A673 (cell line): Measurements from ENCODE around the gene RTKN2. TPM values are rescaled to one million over a fixed set of nuclear protein-coding genes. Genes with fewer than 3 reads are reported as not detected.

Experiments used
- BruUV-seq: library from RNA; stranded (reverse); fragments of 400-500 nt; replicated peaks from 2 replicates; lab custom pipeline; 2021; lab: Mats Ljungman, UMichigan
- CTCF ChIA-PET: fragments of 300-600 bp; sonication (Branson Sonifier 250); formaldehyde crosslinking; loops from one replicate; lab custom pipeline; 2022; ENCODE audit warnings: antibody characterized with exemption; lab: Charles Lee
- POLR2A ChIA-PET: fragments of 300-600 bp; sonication (Branson Sonifier 250); formaldehyde crosslinking; loops from one replicate; lab custom pipeline; 2022; ENCODE audit warnings: antibody characterized with exemption; ENCODE audit not compliant: low non-redundant PET; lab: Charles Lee
- DNase-seq: peaks from one replicate; pipeline ENCODE4 v3.0.0-alpha.2; 2015; ENCODE audit warnings: low spot score
- H3K27ac ChIP-seq: fragments of 200-600 bp; sonication (generic); 2 replicates; pipeline ENCODE4 v1.5.1; 2016; ENCODE audit warnings: mixed run types, low read depth, mild to moderate bottlenecking, mixed read lengths, antibody characterized with exemption, low read length; ENCODE audit not compliant: poor library complexity, severe bottlenecking
- H3K27me3 ChIP-seq: fragments of 200-600 bp; sonication (generic); replicated peaks from 2 replicates; pipeline ENCODE4 v1.6.1; 2017; ENCODE audit warnings: mixed run types, low read depth, mild to moderate bottlenecking, mixed read lengths, antibody characterized with exemption, low read length; ENCODE audit not compliant: insufficient read depth, poor library complexity
- H3K36me3 ChIP-seq: fragments of 200-600 bp; sonication (generic); 2 replicates; pipeline ENCODE4 v1.6.1; 2016; ENCODE audit warnings: mixed run types, mild to moderate bottlenecking, mixed read lengths, antibody characterized with exemption, low read length; ENCODE audit not compliant: insufficient read depth, poor library complexity, severe bottlenecking
- H3K4me1 ChIP-seq: fragments of 200-600 bp; sonication (generic); 2 replicates; pipeline ENCODE4 v1.6.1; 2017; ENCODE audit warnings: mixed run types, mild to moderate bottlenecking, mixed read lengths, antibody characterized with exemption, low read length; ENCODE audit not compliant: insufficient read depth, poor library complexity, severe bottlenecking
- H3K4me3 ChIP-seq: fragments of 200-600 bp; sonication (generic); 2 replicates; pipeline ENCODE4 v1.5.1; 2016; ENCODE audit warnings: low read depth, mixed run types, mild to moderate bottlenecking, mixed read lengths, low read length; ENCODE audit not compliant: poor library complexity, severe bottlenecking
- H3K9me3 ChIP-seq: fragments of 200-600 bp; sonication (generic); 2 replicates; pipeline ENCODE4 v1.6.1; 2016; ENCODE audit warnings: mixed run types, low read depth, mild to moderate bottlenecking, mixed read lengths, antibody characterized with exemption, low read length; ENCODE audit not compliant: poor library complexity, severe bottlenecking
- CTCF ChIP-seq: fragments of 300-800, 200-600 bp; sonication (generic); conservative IDR thresholded peaks from 2 replicates; pipeline ENCODE4 v1.5.1; 2017; ENCODE audit warnings: low read depth, mild to moderate bottlenecking, antibody characterized with exemption, low read length, moderate library complexity, mixed read lengths
- EZH2 ChIP-seq: fragments of 200-600 bp; sonication (generic); IDR thresholded peaks from 2 replicates; pipeline ENCODE4 v1.6.1; 2017; ENCODE audit warnings: borderline replicate concordance, low read depth, mild to moderate bottlenecking, mixed read lengths, antibody characterized with exemption, low read length; ENCODE audit not compliant: poor library complexity, severe bottlenecking
- intact Hi-C: fragments of 100-400 bp; cut with micrococcal nuclease; formaldehyde crosslinking; loops from one replicate; pipeline ENCODE4 v1.10.0; 2022; ENCODE audit not compliant: unreplicated experiment
- total RNA-seq: library from RNA; stranded (reverse); gene quantifications from 2 replicates; pipeline ENCODE4 v1.2.3, GENCODE V29; 2021

The RTKN2 gene
- total RNA-seq, 1 experiment from 2014 or later: 22.3 TPM

- ChIA-PET POLR2A (no interaction called here), CTCF (interaction anchor here (0.6 kb wide), 1 partner anchor 11 kb away, joined by 3 read pairs; no protein-coding TSS in a partner anchor)
- peaks cover 15% of the 10 kb centered on the region for H3K4me1 ChIP-seq
- H3K27ac ChIP-seq: no peak overlapping the region
- peaks cover 48% of the 10 kb centered on the region for H3K36me3 ChIP-seq
- H3K27me3 ChIP-seq: no peaks in the 10 kb centered on the region
- H3K4me3 ChIP-seq: no peak overlapping the region
- no TSS peak for BruUV-seq
- DNase-seq: no peak
- TF ChIP-seq EZH2: no peak
- no peak for TF ChIP-seq CTCF
- no peaks in the 10 kb centered on the region for H3K9me3 ChIP-seq
- intact Hi-C loops: loop anchor here (10.0 kb wide), 1 partner anchor 555 kb away; the partner anchor contains the start of gene EGR2
Observed at GRCh38 chr10:62259998-62260397, 8.6 kb downstream of the RTKN2 start.

GRCh38 chr10:62259456-62259855 is 9.2 kb downstream of the RTKN2 start:
- intact Hi-C loops: no loop called here
- no TSS peak for BruUV-seq
- CTCF ChIA-PET: interaction anchor here (0.6 kb wide), 1 partner anchor 10 kb away, joined by 3 read pairs; no protein-coding TSS in a partner anchor

GRCh38 chr10:62258926-62259325 is 9.7 kb downstream of the RTKN2 start:
- Histone ChIP-seq H3K4me1 (peaks cover 4% of the 10 kb centered on the region), H3K27me3 (no peaks in the 10 kb centered on the region), H3K36me3 (peaks cover 48% of the 10 kb centered on the region), H3K4me3 (no peak overlapping the region), H3K27ac (no peak overlapping the region), H3K9me3 (no peaks in the 10 kb centered on the region)
- no TSS peak for BruUV-seq
- TF ChIP-seq CTCF (no peak), EZH2 (no peak)
- intact Hi-C loops: no loop called here
- DNase-seq: no peak
- ChIA-PET POLR2A (no interaction called here), CTCF (no interaction called here)

More at GRCh38 chr10:62259456-62259855, 9.2 kb downstream of the RTKN2 start:
- DNase-seq: no peak
- TF ChIP-seq CTCF (no peak), EZH2 (no peak)
- POLR2A ChIA-PET: no interaction called here
- Histone ChIP-seq H3K4me3 (no peak overlapping the region), H3K27ac (no peak overlapping the region), H3K27me3 (no peaks in the 10 kb centered on the region), H3K9me3 (no peaks in the 10 kb centered on the region), H3K36me3 (peaks cover 48% of the 10 kb centered on the region), H3K4me1 (peaks cover 9% of the 10 kb centered on the region)
